CD4-positive, alpha-beta T cell treated with Interferon alpha-2 for 1 hour (primary cell): ENCODE measurements around the gene TAS2R42.

Source experiments
- DNase-seq, 2 donors: peaks; one replicate each; pipeline ENCODE4 v3.0.0-alpha.2; 2020 to 2022

TAS2R42 gene

GRCh38 chr12:11186837-11187236, at the start of gene TAS2R42:
TAS2R42 (minus strand) TSS chr12:11186937; CDS start chr12:11186937, 0 bp downstream.
- no peak for DNase-seq

- no peak for DNase-seq
Measured at GRCh38 chr12:11233532-11233931, 46.8 kb upstream of the TAS2R42 start.

- peak in 1 of 2 donors; percentile 46 for DNase-seq
Measured at GRCh38 chr12:11228296-11228879, 41.7 kb upstream of the TAS2R42 start.

- DNase-seq = no peak
Measured at GRCh38 chr12:11227373-11227772, 40.6 kb upstream of the TAS2R42 start.

- DNase-seq = no peak
Measured at GRCh38 chr12:11209113-11209512, 22.4 kb upstream of the TAS2R42 start.

GRCh38 chr12:11204173-11204572, 17.4 kb upstream of the TAS2R42 start:
- no peak for DNase-seq

GRCh38 chr12:11202811-11203210, 16.1 kb upstream of the TAS2R42 start:
- no peak for DNase-seq

- no peak for DNase-seq
Measured at GRCh38 chr12:11183011-11183410, 3.7 kb downstream of the TAS2R42 start.

- DNase-seq = no peak
Measured at GRCh38 chr12:11182529-11182928, 4.2 kb downstream of the TAS2R42 start.

- DNase-seq = no peak
Measured at GRCh38 chr12:11178250-11178649, 8.5 kb downstream of the TAS2R42 start.

- no peak for DNase-seq
Measured at GRCh38 chr12:11174022-11174421, 12.7 kb downstream of the TAS2R42 start.

- no peak for DNase-seq
Measured at GRCh38 chr12:11171969-11172675, 14.6 kb downstream of the TAS2R42 start.

GRCh38 chr12:11171145-11171968, 15.4 kb downstream of the TAS2R42 start, which contains the start of gene SMIM10L1:
SMIM10L1 (plus strand) TSS chr12:11171194; CDS start chr12:11171357, 163 bp downstream.
- DNase-seq = peak; percentile 89 to 91

- no peak for DNase-seq
Measured at GRCh38 chr12:11170810-11171144, 16.0 kb downstream of the TAS2R42 start.

GRCh38 chr12:11166300-11166699, 20.4 kb downstream of the TAS2R42 start:
- no peak for DNase-seq

- DNase-seq = no peak
Measured at GRCh38 chr12:11164384-11164783, 22.4 kb downstream of the TAS2R42 start.

GRCh38 chr12:11162502-11162901, 24.2 kb downstream of the TAS2R42 start:
- DNase-seq = peak in 1 of 2 donors; percentile 10

- no peak for DNase-seq
Measured at GRCh38 chr12:11158885-11159444, 27.8 kb downstream of the TAS2R42 start.

- DNase-seq = no peak
Measured at GRCh38 chr12:11154400-11154925, 32.3 kb downstream of the TAS2R42 start.

GRCh38 chr12:11152725-11153124, 34.0 kb downstream of the TAS2R42 start:
- DNase-seq = no peak

GRCh38 chr12:11150832-11151231, 35.9 kb downstream of the TAS2R42 start:
- no peak for DNase-seq

GRCh38 chr12:11147420-11147819, 39.3 kb downstream of the TAS2R42 start:
- DNase-seq = no peak

GRCh38 chr12:11144297-11144696, 42.4 kb downstream of the TAS2R42 start:
- no peak for DNase-seq
